Measurements from ENCODE around the gene SENP5.

Gene SENP5

DNA sequence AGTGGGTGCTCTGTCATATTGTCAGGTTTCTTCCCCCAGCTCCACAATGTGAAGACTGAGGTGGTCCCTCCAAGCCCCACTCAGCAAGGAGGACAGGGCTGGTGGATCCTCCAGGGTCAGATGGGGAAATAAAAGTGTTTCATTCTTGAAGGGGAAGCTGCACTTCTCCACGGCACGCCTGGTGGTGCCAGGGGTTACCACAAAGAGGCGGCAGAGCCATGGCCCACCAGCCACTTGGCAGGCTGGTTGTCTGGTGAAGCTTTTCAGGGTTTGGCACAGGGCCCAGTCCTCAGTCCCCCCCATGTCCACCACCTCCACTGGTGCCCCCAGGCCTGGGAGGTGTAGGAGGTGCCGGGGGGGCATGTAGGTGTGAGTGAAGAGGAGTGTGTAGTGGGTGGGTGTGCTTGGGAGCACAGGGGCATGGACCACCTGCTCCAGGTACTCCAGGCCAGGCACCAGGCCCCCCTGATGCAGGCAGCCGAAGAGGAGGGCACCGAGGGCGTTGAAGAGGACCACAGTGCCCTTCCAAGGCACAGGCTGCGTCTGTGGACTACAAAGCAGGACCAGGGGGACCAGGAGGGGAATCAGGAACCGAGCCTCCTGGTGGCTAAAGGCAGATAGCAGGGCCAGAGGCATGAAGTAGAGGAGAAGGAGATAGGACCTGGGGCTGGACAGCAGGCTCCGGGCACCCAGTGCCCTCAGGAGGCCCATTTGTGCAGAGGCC, 79.6 kb downstream of the SENP5 start:
- TF ChIP-seq, protein P1, sequence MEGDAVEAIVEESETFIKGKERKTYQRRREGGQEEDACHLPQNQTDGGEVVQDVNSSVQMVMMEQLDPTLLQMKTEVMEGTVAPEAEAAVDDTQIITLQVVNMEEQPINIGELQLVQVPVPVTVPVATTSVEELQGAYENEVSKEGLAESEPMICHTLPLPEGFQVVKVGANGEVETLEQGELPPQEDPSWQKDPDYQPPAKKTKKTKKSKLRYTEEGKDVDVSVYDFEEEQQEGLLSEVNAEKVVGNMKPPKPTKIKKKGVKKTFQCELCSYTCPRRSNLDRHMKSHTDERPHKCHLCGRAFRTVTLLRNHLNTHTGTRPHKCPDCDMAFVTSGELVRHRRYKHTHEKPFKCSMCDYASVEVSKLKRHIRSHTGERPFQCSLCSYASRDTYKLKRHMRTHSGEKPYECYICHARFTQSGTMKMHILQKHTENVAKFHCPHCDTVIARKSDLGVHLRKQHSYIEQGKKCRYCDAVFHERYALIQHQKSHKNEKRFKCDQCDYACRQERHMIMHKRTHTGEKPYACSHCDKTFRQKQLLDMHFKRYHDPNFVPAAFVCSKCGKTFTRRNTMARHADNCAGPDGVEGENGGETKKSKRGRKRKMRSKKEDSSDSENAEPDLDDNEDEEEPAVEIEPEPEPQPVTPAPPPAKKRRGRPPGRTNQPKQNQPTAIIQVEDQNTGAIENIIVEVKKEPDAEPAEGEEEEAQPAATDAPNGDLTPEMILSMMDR (IDR thresholded peaks at IDR 0.05; ENCODE audit: insufficient read depth, low read depth, low read length, missing control alignments) = peak; percentile 6
- no peak overlapping the region for H3K4me3 ChIP-seq (ENCODE audit: low read depth, low read length)
- no peak for DNase-seq (ENCODE audit: low read depth)

DNA sequence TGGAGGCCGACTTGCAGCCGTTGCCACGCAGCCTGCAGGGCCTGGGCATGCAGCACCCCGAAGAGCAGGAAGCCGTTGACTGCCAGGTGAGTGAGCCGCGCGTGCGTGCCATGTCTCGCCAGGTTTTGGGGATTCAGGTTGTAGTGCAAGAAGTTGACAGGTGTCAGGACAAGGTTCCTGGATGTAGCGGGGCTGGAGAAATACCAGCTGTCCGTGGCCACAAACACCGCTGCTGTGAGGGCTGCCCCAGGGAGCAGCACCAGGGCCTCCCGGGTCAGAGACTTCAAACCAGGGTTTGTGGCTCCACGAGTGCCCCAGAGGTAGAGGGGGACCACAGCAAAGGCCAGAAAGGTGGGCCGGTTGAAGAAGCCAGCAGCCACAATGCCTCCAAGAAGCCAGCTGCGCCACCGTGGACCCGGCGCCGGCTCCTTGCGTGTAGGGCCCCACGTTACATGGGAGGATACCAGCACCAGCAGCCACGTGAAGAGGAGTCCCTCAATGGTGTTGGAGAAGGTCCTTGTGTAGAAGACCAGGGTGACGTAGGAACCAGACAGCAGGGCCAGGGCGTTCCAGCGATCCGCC, 80.2 kb downstream of the SENP5 start:
- no peak for DNase-seq (ENCODE audit: low read depth)
- TF ChIP-seq, protein P1 (IDR thresholded peaks at IDR 0.05; ENCODE audit: insufficient read depth, low read depth, low read length, missing control alignments) = no peak
- H3K4me3 ChIP-seq (ENCODE audit: low read depth, low read length) = no peak overlapping the region

DNA sequence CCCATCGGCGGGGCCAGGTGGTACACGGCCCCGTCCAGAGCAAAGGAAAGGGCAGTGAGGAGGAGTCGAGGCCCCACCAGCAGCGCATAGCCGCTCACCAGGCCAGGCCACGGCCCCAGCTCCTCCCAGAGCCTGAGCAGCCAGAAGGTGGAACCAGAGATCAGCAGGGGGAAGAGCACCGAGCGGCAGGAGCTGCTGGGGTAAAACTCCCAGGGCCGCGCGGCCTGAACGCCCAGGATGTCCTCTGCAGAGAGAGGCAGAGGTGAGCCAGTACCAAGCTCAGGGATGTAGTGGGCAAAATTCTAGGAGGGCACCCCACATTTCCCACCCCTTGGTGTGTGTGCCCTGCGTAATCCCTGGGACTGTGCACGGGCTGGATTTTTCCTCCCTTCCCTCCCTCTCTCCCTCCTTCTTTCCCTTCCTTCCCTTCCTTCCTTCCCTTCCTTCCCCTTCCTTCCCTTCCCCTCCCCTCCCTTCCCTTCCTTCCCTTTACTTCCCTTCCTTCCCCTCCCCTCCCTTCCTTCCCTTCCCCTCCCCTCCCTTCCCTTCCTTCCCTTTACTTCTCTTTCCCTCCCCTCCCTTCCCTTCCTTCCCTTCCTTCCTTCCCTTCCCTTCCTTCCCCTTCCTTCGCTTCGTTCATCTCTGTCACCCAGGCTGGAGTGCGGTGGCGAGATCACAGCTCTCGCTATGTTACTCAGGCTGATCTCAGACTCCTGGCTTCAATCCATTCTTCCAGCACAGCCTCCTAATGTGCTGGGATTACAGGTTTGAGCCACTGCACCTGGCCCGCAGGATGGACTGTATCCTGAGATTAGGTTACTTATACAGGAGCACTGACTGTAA, 80.9 kb downstream of the SENP5 start:
- no peak overlapping the region for H3K4me3 ChIP-seq (ENCODE audit: low read depth, low read length)
- TF ChIP-seq, protein P1 (IDR thresholded peaks at IDR 0.05; ENCODE audit: insufficient read depth, low read depth, low read length, missing control alignments) = no peak
- no peak for DNase-seq (ENCODE audit: low read depth)

DNA sequence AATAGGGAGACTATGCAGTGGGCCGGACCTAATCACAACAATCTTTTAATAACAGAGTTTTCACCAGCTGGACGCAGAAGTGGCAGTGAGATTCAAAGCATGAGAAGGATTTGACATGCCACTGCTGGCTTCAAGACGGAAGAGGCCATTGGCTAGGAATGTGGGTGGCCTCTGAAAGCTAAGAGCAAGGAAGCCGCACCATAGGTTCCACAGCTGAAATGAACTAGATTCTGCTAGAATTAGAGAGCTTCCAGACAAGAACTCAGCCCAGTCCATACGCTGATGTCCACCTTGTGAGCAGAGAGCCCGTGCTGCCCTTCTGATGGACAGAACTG, 81.5 kb downstream of the SENP5 start:
- TF ChIP-seq, protein P1 (IDR thresholded peaks at IDR 0.05; ENCODE audit: insufficient read depth, low read depth, low read length, missing control alignments) = no peak
- H3K4me3 ChIP-seq (ENCODE audit: low read depth, low read length) = no peak overlapping the region
- no peak for DNase-seq (ENCODE audit: low read depth)

DNA sequence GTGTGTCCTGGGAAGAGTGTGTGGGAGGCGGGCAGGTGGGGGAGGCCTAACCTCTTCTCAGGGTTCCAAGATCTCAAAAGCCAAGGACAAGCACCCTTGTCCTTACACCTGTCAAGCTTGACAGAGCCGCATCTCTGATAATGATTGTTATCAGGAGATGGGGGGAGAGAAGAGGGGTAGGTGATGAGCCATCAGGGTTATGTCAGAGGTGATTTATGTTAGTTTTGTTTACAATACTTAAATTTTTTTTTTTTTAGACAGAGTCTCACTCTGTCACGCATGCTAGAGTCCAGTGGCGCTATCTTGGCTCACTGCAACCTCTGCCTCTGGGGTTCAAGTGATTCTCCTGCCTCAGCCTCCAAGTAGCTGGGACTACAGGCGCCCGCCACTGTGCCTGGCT, 82.0 kb downstream of the SENP5 start:
- TF ChIP-seq, protein P1 (IDR thresholded peaks at IDR 0.05; ENCODE audit: insufficient read depth, low read depth, low read length, missing control alignments) = no peak
- H3K4me3 ChIP-seq (ENCODE audit: low read depth, low read length) = no peak overlapping the region
- no peak for DNase-seq (ENCODE audit: low read depth)

DNA sequence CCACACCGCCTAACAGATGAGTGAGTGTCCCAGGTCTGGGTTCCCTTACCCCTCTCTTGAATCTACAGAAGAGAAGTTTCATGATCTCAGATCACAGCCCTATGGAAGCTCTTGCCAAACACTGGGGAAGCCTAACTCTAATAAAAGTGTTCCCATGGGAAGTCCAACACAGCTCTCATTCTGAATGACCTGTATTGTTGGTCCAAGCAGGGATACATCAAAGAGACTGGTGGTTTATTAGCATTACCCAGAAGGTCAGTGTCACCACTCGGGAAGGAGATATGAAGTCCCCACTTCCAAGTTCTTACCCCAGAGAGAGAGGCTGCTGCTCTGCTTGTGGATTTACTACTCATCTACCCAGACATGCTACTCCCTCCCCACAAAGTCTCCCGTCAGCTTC, 83.7 kb downstream of the SENP5 start:
- TF ChIP-seq, protein P1 (IDR thresholded peaks at IDR 0.05; ENCODE audit: insufficient read depth, low read depth, low read length, missing control alignments) = no peak
- DNase-seq (ENCODE audit: low read depth) = no peak

More for the DNA sequence above, 83.7 kb downstream of the SENP5 start:
- no peak overlapping the region for H3K4me3 ChIP-seq (ENCODE audit: low read depth, low read length)

Data from GM12865 (cell line).